Heart left ventricle (tissue), 16 donors: ENCODE results near the gene MKNK1. TPM values are rescaled to one million over a fixed set of nuclear protein-coding genes. Genes with fewer than 3 reads are reported as not detected.

Experiments used
- ATAC-seq, 4 donors: fragments of 200-7000 bp; cut with Tn5 transposase; one replicate each; pipeline ENCODE4 v1.9.1; 2020 to 2022; ENCODE audit warnings: moderate library complexity in 4 of 4, mild to moderate bottlenecking in 3 of 4, moderate number of reproducible peaks in 1 of 4
- DNase-seq, 5 donors: peaks; one replicate each; pipeline ENCODE4 v3.0.0-alpha.2; 2020
- H3K27ac ChIP-seq, 12 donors: fragments of 200-600 bp; sonication (generic) in 4 of 12; one replicate each; pipeline versions ENCODE4 v1.5.0 to v1.8.0; 2016 to 2022; ENCODE audit warnings: mild to moderate bottlenecking in 2 of 12
- H3K27me3 ChIP-seq, 9 donors: fragments of 200-600 bp; sonication (generic) in 2 of 9; one replicate each; pipeline versions ENCODE4 v1.5.1 to v1.8.0; 2016 to 2022; ENCODE audit warnings: mild to moderate bottlenecking in 3 of 9
- H3K36me3 ChIP-seq, 9 donors: fragments of 200-600 bp; sonication (generic) in 2 of 9; one replicate each; pipeline versions ENCODE4 v1.5.0 to v1.8.0; 2018 to 2022; ENCODE audit warnings: mild to moderate bottlenecking in 2 of 9
- H3K4me1 ChIP-seq, 12 donors: fragments of 200-600 bp; sonication (generic) in 4 of 12; one replicate each; pipeline versions ENCODE4 v1.5.0 to v1.8.0; 2016 to 2022; ENCODE audit warnings: mild to moderate bottlenecking in 3 of 12
- H3K4me3 ChIP-seq, 12 donors: fragments of 200-600 bp; sonication (generic) in 4 of 12; one replicate each; pipeline versions ENCODE4 v1.5.0 to v1.8.0; 2017 to 2022; ENCODE audit warnings: mild to moderate bottlenecking in 9 of 12, moderate library complexity in 4 of 12
- H3K9me3 ChIP-seq, 12 donors: fragments of 200-600 bp; sonication (generic) in 4 of 12; one replicate each; pipeline versions ENCODE4 v1.5.0 to v1.8.0; 2016 to 2022; ENCODE audit warnings: mild to moderate bottlenecking in 1 of 12
- CTCF ChIP-seq, 12 donors: fragments of 200-600 bp; sonication (generic) in 4 of 12; IDR thresholded peaks; one replicate each; pipeline versions ENCODE4 v1.5.0 to v1.8.0; 2018 to 2022; ENCODE audit warnings: antibody characterized with exemption in 12 of 12, mild to moderate bottlenecking in 5 of 12
- POLR2A ChIP-seq, 2 donors: fragments of 450-650 bp; IDR thresholded peaks; one replicate each; pipeline ENCODE4 v1.6.1; 2017; ENCODE audit warnings: antibody characterized with exemption in 2 of 2, mild to moderate bottlenecking in 2 of 2, moderate library complexity in 2 of 2
- WGBS, 4 donors: extraction: QIAGEN DNeasy Blood & Tissue Kit in 2 of 4; methylation state at CpG; one replicate each; pipeline versions ENCODE4 v1.1.5 to v1.1.7; 2013 to 2018; 5-methylcytosine and 5-hydroxymethylcytosine counted together
- intact Hi-C, 10 donors: fragments of 100-400 bp; cut with DNase I; formaldehyde crosslinking; loops; one replicate each; pipeline versions ENCODE4 v1.11.1 to v1.14.2; 2022
- polyA plus RNA-seq, 2 donors: library from polyadenylated mRNA; stranded (reverse); fragments of 200-250 nt; gene quantifications; one replicate each; pipeline ENCODE4 v1.2.3, GENCODE V29; 2013
- total RNA-seq, 9 donors: library from RNA; depleted of rRNA in 2 of 9; stranded (reverse); fragments of >200 nt in 2 of 9; fragmentation: NEBNext Ultra II Directional in 3 of 9; extraction: Animal tissue kit (Norgen Biotek cat#: 25700) in 3 of 9; gene quantifications; one replicate each; pipeline versions ENCODE4 v1.1.0 to v1.2.4, GENCODE V29; 2016 to 2023
- donor health status: ischemic (EF 13 %, LVEDD 7.1; RV severe dilation, severe dysfunction).
- donor health status: healthy with polysubstance abuse.
- donor health status: DM: no; HTN: yes; CAD: no.
- donor health status: DM: no; HTN: no; CAD: no.
- donor health status: ischemic (EF 25% LVEDD 6.9; RV normal size, moderate dysfunction).
- donor health status: ischemic (EF 25% LVEDD 5.7; RV mildly dilated, moderate dysfunction).
- donor health status: healthy.
- donor health status: DM: yes; HTN: yes; CAD: no.
- donor health status: ischemic (EF 35%, LVEDD 5.7; RV mildly dilated, moderate dysfunction).
- donor health status: nonischemic (EF 11% LVEDD 7.7; RV severe dilation, severe dysfunction).
- donor health status: DM: yes; HTN: yes; CAD: no.
- donor health status: PGD.
- donor health status: ischemic (EF 29% LVEDD 5.4; RV normal size, mild dysfunction).
- donor health status: nonischemic (EF 23%, LVEDD 6.1; RV moderate dilation, normal function).

The MKNK1 gene
- total and polyA plus RNA-seq, 11 donors = 23.1 to 77.6 (median 35.3) TPM

GRCh38 chr1:46545784-46546183 is 58.3 kb downstream of the MKNK1 start:
- H3K27ac ChIP-seq = no peak overlapping the region
- TF ChIP-seq CTCF (IDR thresholded peaks at IDR 0.05) (no peak), POLR2A (IDR thresholded peaks at IDR 0.05) (no peak)
- intact Hi-C loops = loop anchor here in 1 of 10 donors (5.0 kb wide), 1 partner anchor 98 kb away; no protein-coding TSS in a partner anchor
- H3K36me3 ChIP-seq = no peaks in the 10 kb centered on the region
- peaks cover 0 to 8% (median 0%) of the 10 kb centered on the region in 12 donors for H3K4me1 ChIP-seq
- no peak overlapping the region for H3K4me3 ChIP-seq
- ATAC-seq (no peak), DNase-seq (peak in 1 of 5 donors; percentile 5)
- WGBS, 4 donors = 43 to 77% (median 55%) methylated on average over 3 of the region's 3 CpGs
- H3K27me3 ChIP-seq = peaks cover 11 to 64% (median 32%) of the 10 kb centered on the region in 9 donors
- H3K9me3 ChIP-seq = no peaks in the 10 kb centered on the region

GRCh38 chr1:46544561-46545240 is 59.4 kb downstream of the MKNK1 start:
- H3K27me3 ChIP-seq = peaks cover 11 to 59% (median 32%) of the 10 kb centered on the region in 9 donors
- H3K9me3 ChIP-seq = no peaks in the 10 kb centered on the region
- H3K36me3 ChIP-seq = no peaks in the 10 kb centered on the region
- no peak for TF ChIP-seq CTCF (IDR thresholded peaks at IDR 0.05)
- no peak for TF ChIP-seq POLR2A (IDR thresholded peaks at IDR 0.05)
- intact Hi-C loops = loop anchor here in 1 of 10 donors (5.0 kb wide), 1 partner anchor 97 kb away; no protein-coding TSS in a partner anchor
- H3K27ac ChIP-seq = no peak overlapping the region
- ATAC-seq (no peak), DNase-seq (peak in 1 of 5 donors; percentile 20)
- 43 to 57% (median 56%) methylated on average over 5 of the region's 5 CpGs for WGBS, 4 donors
- H3K4me3 ChIP-seq = no peak overlapping the region
- H3K4me1 ChIP-seq = peaks cover 0 to 8% (median 0%) of the 10 kb centered on the region in 12 donors

GRCh38 chr1:46543761-46544560 is 60.1 kb downstream of the MKNK1 start:
- H3K4me3 ChIP-seq = peak overlapping the region in 5 of 12 donors; percentile 2 to 24 (median 12)
- H3K36me3 ChIP-seq = no peaks in the 10 kb centered on the region
- peaks cover 0 to 8% (median 0%) of the 10 kb centered on the region in 12 donors for H3K4me1 ChIP-seq
- WGBS, 4 donors = 4 to 7% (median 4%) methylated on average over 42 to 58 of the region's 58 CpGs
- intact Hi-C loops = no loop called here
- H3K27ac ChIP-seq = no peak overlapping the region
- no peak for ATAC-seq
- peaks cover 11 to 56% (median 32%) of the 10 kb centered on the region in 9 donors for H3K27me3 ChIP-seq
- peak in 1 of 5 donors; percentile 50 for DNase-seq
- no peaks in the 10 kb centered on the region for H3K9me3 ChIP-seq
- TF ChIP-seq POLR2A (IDR thresholded peaks at IDR 0.05) (no peak), CTCF (IDR thresholded peaks at IDR 0.05) (no peak)

GRCh38 chr1:46543382-46543760 is 60.7 kb downstream of the MKNK1 start:
- DNase-seq (peak in 1 of 5 donors; percentile 42), ATAC-seq (no peak)
- WGBS, 4 donors = 44 to 54% (median 50%) methylated on average over 7 of the region's 7 CpGs
- peaks cover 0 to 8% (median 0%) of the 10 kb centered on the region in 12 donors for H3K4me1 ChIP-seq
- no peaks in the 10 kb centered on the region for H3K36me3 ChIP-seq
- TF ChIP-seq POLR2A (IDR thresholded peaks at IDR 0.05) = no peak
- TF ChIP-seq CTCF (IDR thresholded peaks at IDR 0.05) = no peak
- peaks cover 11 to 58% (median 32%) of the 10 kb centered on the region in 9 donors for H3K27me3 ChIP-seq
- H3K4me3 ChIP-seq = no peak overlapping the region
- intact Hi-C loops = no loop called here
- no peaks in the 10 kb centered on the region for H3K9me3 ChIP-seq
- no peak overlapping the region for H3K27ac ChIP-seq
